Stimulated activated CD4-positive, alpha-beta T cell treated with anti-CD3 and anti-CD28 coated beads, Interleukin-4, amount 100 ng/mL, for 24 hours (primary cell): Measurements from ENCODE around the gene PPP1R9A.
"Not testable (repeated sequence)": the region's sequence is repeated elsewhere in the genome, so short reads cannot be mapped to it uniquely, and the experiment has no call there.

Experiments used
- DNase-seq: peaks from one replicate; pipeline ENCODE4 v3.0.0-alpha.2; 2020

The PPP1R9A gene

GRCh38 chr7:94980418-94981142 is 73.2 kb downstream of the PPP1R9A start:
- no peak for DNase-seq

- no peak for DNase-seq
Observed at GRCh38 chr7:94995921-94996320, 88.5 kb downstream of the PPP1R9A start.

GRCh38 chr7:94996369-94996768 is 89.0 kb downstream of the PPP1R9A start:
- DNase-seq, result no peak

GRCh38 chr7:94997547-94997946 is 90.2 kb downstream of the PPP1R9A start:
- DNase-seq, result no peak

- no peak for DNase-seq
Observed at GRCh38 chr7:94998266-94999068, 91.1 kb downstream of the PPP1R9A start.

- no peak for DNase-seq
Observed at GRCh38 chr7:94999069-94999351, 91.6 kb downstream of the PPP1R9A start.

- not testable (repeated sequence) for DNase-seq
Observed at GRCh38 chr7:94999601-95000000, 92.2 kb downstream of the PPP1R9A start.

- no peak for DNase-seq
Observed at GRCh38 chr7:95001258-95001657, 93.9 kb downstream of the PPP1R9A start.

- DNase-seq, result no peak
Observed at GRCh38 chr7:95001815-95002561, 94.6 kb downstream of the PPP1R9A start.

GRCh38 chr7:95002775-95003174 is 95.4 kb downstream of the PPP1R9A start:
- no peak for DNase-seq

GRCh38 chr7:95004618-95005247 is 97.3 kb downstream of the PPP1R9A start:
- DNase-seq, result no peak

- no peak for DNase-seq
Observed at GRCh38 chr7:95006010-95006409, 98.6 kb downstream of the PPP1R9A start.

GRCh38 chr7:95008773-95009172 is 101.4 kb downstream of the PPP1R9A start:
- DNase-seq, result not testable (repeated sequence)

- no peak for DNase-seq
Observed at GRCh38 chr7:95011146-95011928, 103.9 kb downstream of the PPP1R9A start.

- DNase-seq, result no peak
Observed at GRCh38 chr7:95011995-95012394, 104.6 kb downstream of the PPP1R9A start.

- no peak for DNase-seq
Observed at GRCh38 chr7:95018021-95018420, 110.6 kb downstream of the PPP1R9A start.

- no peak for DNase-seq
Observed at GRCh38 chr7:95026018-95026417, 118.6 kb downstream of the PPP1R9A start.

GRCh38 chr7:95026421-95027072 is 119.2 kb downstream of the PPP1R9A start:
- DNase-seq, result no peak

- no peak for DNase-seq
Observed at GRCh38 chr7:95027234-95027872, 120.0 kb downstream of the PPP1R9A start.

- no peak for DNase-seq
Observed at GRCh38 chr7:95028683-95029082, 121.3 kb downstream of the PPP1R9A start.

- no peak for DNase-seq
Observed at GRCh38 chr7:95035295-95035694, 127.9 kb downstream of the PPP1R9A start.
